Activated CD8-positive, alpha-beta memory T cell treated with anti-CD3 and anti-CD28 coated beads, Interleukin-2, amount 50 U/mL, for 24 hours (primary cell): ENCODE results near the gene SPRYD7.
"Not testable (repeated sequence)": the region's sequence is repeated elsewhere in the genome, so short reads cannot be mapped to it uniquely, and the experiment has no call there.

Source experiments
- DNase-seq: peaks from one replicate; pipeline ENCODE4 v3.0.0-alpha.2; 2020; ENCODE audit errors: extremely low read depth

Gene SPRYD7

GRCh38 chr13:49932868-49933267 is 3.3 kb downstream of the SPRYD7 start:
- DNase-seq, result no peak

- DNase-seq, result no peak
Measured at GRCh38 chr13:49932066-49932465, 4.1 kb downstream of the SPRYD7 start.

- DNase-seq, result no peak
Measured at GRCh38 chr13:49927755-49928154, 8.4 kb downstream of the SPRYD7 start.

- DNase-seq, result no peak
Measured at GRCh38 chr13:49925881-49926418, 10.2 kb downstream of the SPRYD7 start.

GRCh38 chr13:49922301-49922700 is 13.8 kb downstream of the SPRYD7 start:
- no peak for DNase-seq

- DNase-seq, result not testable (repeated sequence)
Measured at GRCh38 chr13:49920969-49921368, 15.2 kb downstream of the SPRYD7 start.

- not testable (repeated sequence) for DNase-seq
Measured at GRCh38 chr13:49918106-49918505, 18.0 kb downstream of the SPRYD7 start.

GRCh38 chr13:49914947-49915346 is 21.2 kb downstream of the SPRYD7 start:
- no peak for DNase-seq

- no peak for DNase-seq
Measured at GRCh38 chr13:49908637-49909036, 27.5 kb downstream of the SPRYD7 start.

GRCh38 chr13:49904729-49905456 is 31.2 kb downstream of the SPRYD7 start:
- DNase-seq, result no peak

GRCh38 chr13:49898792-49899191 is 37.3 kb downstream of the SPRYD7 start:
- no peak for DNase-seq

- no peak for DNase-seq
Measured at GRCh38 chr13:49897713-49898112, 38.4 kb downstream of the SPRYD7 start.

GRCh38 chr13:49895826-49896225 is 40.3 kb downstream of the SPRYD7 start:
- DNase-seq, result no peak

GRCh38 chr13:49893591-49893990 is 42.5 kb downstream of the SPRYD7 start:
- DNase-seq, result no peak

GRCh38 chr13:49890376-49890775 is 45.8 kb downstream of the SPRYD7 start:
- DNase-seq, result no peak

- DNase-seq, result no peak
Measured at GRCh38 chr13:49878682-49879081, 57.5 kb downstream of the SPRYD7 start.

- no peak for DNase-seq
Measured at GRCh38 chr13:49877629-49878218, 58.4 kb downstream of the SPRYD7 start.

- DNase-seq, result no peak
Measured at GRCh38 chr13:49874430-49874829, 61.7 kb downstream of the SPRYD7 start.

- no peak for DNase-seq
Measured at GRCh38 chr13:49869519-49869918, 66.6 kb downstream of the SPRYD7 start.

- no peak for DNase-seq
Measured at GRCh38 chr13:49867834-49868233, 68.3 kb downstream of the SPRYD7 start.

GRCh38 chr13:49865218-49865617 is 70.9 kb downstream of the SPRYD7 start:
- DNase-seq, result no peak

GRCh38 chr13:49864509-49864908 is 71.6 kb downstream of the SPRYD7 start:
- DNase-seq, result no peak
